GM10266 (cell line): Measurements from ENCODE around the gene A1CF.
"Not testable (repeated sequence)": the region's sequence is repeated elsewhere in the genome, so short reads cannot be mapped to it uniquely, and the experiment has no call there.

ENCODE experiments used
- DNase-seq: peaks from one replicate; pipeline ENCODE4 v3.0.0; 2012; ENCODE audit errors: extremely low spot score
- TF ChIP-seq, protein P1 (sequence below): IDR thresholded peaks from 2 replicates; pipeline ENCODE4 v1.5.1; 2012; ENCODE audit warnings: mild to moderate bottlenecking, low read depth; ENCODE audit not compliant: control insufficient read depth, insufficient read depth; ENCODE audit errors: missing control alignments

Gene A1CF

DNA sequence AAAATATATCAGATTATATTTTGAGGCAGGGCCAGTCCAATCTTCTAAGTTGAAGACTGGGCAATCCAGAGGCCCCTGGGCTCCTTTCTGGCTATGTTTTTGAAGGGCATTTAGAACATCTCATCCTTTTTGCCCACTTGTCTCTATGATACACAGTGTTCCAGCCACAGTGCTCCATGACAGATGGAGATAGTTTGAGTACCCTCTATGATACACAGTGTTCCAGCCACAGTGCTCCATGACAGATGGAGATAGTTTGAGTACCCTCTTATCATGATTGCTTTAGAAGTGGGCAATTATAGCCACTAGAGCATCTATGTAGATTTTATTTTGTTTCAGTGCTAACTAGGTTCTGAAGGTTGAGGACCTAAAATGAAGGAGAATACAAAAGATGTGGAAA, 33.1 kb upstream of the A1CF start:
- TF ChIP-seq, protein P1, sequence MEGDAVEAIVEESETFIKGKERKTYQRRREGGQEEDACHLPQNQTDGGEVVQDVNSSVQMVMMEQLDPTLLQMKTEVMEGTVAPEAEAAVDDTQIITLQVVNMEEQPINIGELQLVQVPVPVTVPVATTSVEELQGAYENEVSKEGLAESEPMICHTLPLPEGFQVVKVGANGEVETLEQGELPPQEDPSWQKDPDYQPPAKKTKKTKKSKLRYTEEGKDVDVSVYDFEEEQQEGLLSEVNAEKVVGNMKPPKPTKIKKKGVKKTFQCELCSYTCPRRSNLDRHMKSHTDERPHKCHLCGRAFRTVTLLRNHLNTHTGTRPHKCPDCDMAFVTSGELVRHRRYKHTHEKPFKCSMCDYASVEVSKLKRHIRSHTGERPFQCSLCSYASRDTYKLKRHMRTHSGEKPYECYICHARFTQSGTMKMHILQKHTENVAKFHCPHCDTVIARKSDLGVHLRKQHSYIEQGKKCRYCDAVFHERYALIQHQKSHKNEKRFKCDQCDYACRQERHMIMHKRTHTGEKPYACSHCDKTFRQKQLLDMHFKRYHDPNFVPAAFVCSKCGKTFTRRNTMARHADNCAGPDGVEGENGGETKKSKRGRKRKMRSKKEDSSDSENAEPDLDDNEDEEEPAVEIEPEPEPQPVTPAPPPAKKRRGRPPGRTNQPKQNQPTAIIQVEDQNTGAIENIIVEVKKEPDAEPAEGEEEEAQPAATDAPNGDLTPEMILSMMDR = no peak
- no peak for DNase-seq

DNA sequence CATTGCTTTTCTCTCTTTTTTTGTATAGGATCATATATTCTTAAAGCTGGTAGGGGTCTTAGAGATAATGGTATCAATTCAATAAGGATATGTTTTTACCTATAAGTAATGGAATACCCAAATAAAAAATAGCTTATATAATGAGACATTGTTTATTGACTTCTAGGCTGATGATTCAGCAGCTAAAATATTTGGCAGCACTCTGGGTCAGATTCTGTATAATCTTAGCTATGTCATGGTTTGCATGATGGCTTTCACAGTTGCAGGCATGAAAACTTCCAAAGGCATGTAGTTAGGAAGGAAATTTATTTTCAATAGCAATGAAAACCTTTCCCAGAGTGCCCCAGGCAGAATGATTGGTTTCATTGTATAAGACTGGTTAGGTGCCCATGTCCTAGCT, 32.1 kb upstream of the A1CF start:
- TF ChIP-seq, protein P1 = no peak
- no peak for DNase-seq

DNA sequence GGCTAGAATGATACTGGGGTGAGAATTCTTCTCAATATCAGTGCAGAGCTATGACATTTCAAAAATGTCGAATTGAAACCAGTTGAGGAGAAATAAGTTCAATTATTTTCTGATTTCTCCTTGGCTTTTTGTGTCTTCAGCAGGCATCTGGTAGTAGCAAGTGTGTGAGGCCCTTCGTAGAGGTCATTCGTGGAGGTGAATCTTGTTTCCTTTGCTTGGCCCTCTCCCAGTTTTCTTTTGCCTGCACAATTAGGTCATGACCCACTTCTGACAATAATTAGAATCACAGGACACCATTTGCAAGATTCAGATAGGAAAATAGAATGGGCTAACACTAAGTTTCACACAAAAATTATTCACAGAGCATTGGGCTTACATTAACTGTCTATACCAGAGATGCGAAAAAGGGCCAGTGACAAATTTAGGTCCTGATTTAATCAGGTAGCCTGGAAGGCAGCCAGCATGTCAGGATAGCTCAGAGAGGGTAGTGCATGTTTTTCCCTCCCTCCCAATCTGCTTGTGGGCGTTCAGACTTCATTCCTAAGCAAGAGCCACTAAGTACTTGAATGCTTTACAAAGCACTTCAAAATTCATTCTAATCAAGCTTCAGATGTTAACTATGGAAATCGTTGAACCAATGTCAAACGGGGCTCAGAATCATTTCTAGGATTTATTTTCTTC, 24.0 kb upstream of the A1CF start:
- TF ChIP-seq, protein P1 = no peak
- DNase-seq = no peak

DNA sequence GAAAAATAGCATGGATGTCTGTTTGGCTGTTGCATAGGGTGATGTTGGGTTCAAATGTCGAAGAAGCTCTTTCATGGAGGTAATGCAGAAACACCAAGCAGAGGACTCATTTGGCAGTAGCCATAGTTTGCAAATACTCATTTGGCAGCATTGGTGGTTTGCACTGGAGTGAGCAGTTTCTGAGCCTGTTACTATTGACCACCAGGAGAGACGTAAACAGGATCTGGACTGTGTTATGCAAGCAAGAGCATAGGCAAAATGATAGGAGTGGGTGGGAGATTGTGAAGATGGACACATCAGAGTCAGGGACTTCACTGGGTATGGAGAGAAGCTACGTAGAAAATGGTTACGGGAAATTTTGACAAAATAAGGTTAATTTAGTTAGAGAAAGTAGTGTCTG, 22.9 kb upstream of the A1CF start:
- TF ChIP-seq, protein P1 = no peak
- no peak for DNase-seq

DNA sequence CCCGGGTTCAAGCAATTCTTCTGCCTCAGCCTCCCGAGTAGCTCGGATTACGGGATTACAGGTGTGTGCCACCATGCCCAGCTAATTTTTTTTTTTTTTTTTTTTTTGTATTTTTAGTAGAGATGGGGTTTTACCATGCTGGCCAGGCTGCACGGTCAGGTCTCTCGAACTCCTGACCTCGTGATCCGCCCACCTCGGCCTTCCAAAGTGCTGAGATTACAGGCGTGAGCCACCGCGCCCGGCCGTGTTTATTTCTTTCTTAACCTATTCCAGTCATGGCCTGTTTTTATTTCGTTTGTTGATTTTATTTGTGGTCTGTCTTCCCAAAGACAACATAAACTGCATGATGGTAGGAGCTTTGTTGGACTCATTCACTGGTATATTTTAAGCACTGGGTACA, 20.4 kb upstream of the A1CF start:
- not testable (repeated sequence) for DNase-seq

DNA sequence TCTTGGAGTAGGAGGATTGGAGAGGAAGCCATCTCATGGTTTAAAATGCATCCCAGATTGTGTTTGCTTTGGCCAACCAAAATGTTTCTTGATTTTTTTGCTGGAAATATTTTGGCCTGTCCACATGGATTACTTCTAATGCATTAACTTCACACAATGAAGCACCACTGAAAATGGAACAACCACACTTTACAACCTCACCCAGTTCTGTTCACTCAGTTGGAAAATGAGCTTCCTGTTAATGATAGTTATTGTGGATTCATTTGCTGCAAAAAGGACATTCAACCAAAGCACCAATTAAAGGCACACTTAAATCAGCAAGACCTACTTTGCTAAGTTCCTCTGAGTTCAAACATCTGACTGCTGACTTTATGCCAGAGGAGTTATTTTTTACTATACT, 11.3 kb upstream of the A1CF start:
- TF ChIP-seq, protein P1 = no peak
- DNase-seq = no peak

DNA sequence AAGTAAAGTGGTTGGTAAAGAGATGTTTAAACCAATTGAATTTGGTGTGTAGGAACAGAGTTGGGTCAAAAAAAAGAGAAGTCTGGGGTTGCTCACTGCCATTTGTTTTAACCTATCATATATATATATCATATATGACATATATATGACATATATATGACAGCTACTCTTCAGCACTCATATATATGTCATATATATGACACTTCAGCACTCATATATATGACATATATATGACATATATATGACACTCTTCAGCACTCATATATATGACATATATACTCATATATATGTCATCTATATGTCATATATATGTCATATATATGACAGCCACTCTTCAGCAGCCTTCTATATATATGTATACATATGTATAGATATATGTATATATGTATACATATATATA, 8.9 kb upstream of the A1CF start:
- TF ChIP-seq, protein P1 = no peak

DNA sequence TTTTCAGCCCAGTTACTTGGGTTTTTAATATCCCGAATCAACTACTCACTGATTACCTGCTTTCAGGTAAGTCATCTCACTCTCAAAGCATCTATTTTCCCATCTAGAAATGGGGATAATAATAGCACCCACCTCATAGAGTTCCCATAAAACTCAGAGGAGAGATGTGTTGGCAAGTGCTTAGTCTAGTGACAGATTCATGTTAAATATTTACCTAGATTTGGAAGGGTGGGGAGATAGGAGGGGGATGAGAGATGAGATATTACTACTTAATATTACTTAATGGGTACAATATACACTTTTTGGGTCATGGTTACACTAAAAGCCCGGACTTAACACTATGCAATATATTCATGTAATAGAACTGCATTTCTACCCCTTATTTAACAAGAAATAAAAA, 7.0 kb upstream of the A1CF start:
- TF ChIP-seq, protein P1 = no peak
- DNase-seq = no peak

More for the DNA sequence above, 8.9 kb upstream of the A1CF start:
- no peak for DNase-seq
